ENCODE results near the gene BBS9. TPM values are rescaled to one million over a fixed set of nuclear protein-coding genes. Genes with fewer than 3 reads are reported as not detected.

The BBS9 gene
- total RNA-seq, 4 donors from 2014 or later = 22.0 to 72.5 (median 35.9) TPM

- Histone ChIP-seq H3K27me3 (no peaks in the 10 kb centered on the region), H3K4me1 (no peaks in the 10 kb centered on the region), H3K36me3 (peaks cover 0 to 22% (median 0%) of the 10 kb centered on the region in 3 donors), H3K27ac (no peak overlapping the region), H3K9me3 (no peaks in the 10 kb centered on the region), H3K4me3 (no peak overlapping the region)
- WGBS, 2 donors = 45 to 61% methylated on average over 2 of the region's 2 CpGs
- DNase-seq (ENCODE audit: low spot score in 2 of 2) = no peak
- TF ChIP-seq POLR2A (IDR thresholded peaks at IDR 0.05) (no peak), EP300 (IDR thresholded peaks at IDR 0.05) (no peak), CTCF (IDR thresholded peaks at IDR 0.05) (no peak)
Measured at GRCh38 chr7:33183504-33183903, 54.1 kb downstream of the BBS9 start.

- H3K4me1 ChIP-seq = no peaks in the 10 kb centered on the region
- TF ChIP-seq CTCF (IDR thresholded peaks at IDR 0.05) (no peak), POLR2A (IDR thresholded peaks at IDR 0.05) (no peak), EP300 (IDR thresholded peaks at IDR 0.05) (no peak)
- H3K4me3 ChIP-seq = no peak overlapping the region
- H3K36me3 ChIP-seq = peaks cover 0 to 16% (median 0%) of the 10 kb centered on the region in 3 donors
- H3K27ac ChIP-seq = no peak overlapping the region
- 89 to 97% methylated on average over 1 of the region's 1 CpG for WGBS, 2 donors
- no peaks in the 10 kb centered on the region for H3K9me3 ChIP-seq
- no peak for DNase-seq (ENCODE audit: low spot score in 2 of 2)
- no peaks in the 10 kb centered on the region for H3K27me3 ChIP-seq
Measured at GRCh38 chr7:33184828-33185227, 55.5 kb downstream of the BBS9 start.

- Histone ChIP-seq H3K4me1 (no peaks in the 10 kb centered on the region), H3K4me3 (no peak overlapping the region), H3K27me3 (no peaks in the 10 kb centered on the region), H3K36me3 (peaks cover 0 to 8% (median 0%) of the 10 kb centered on the region in 3 donors), H3K9me3 (no peaks in the 10 kb centered on the region), H3K27ac (no peak overlapping the region)
- DNase-seq (ENCODE audit: low spot score in 2 of 2) = no peak
- 68 to 69% methylated on average over 3 of the region's 3 CpGs for WGBS, 2 donors
- TF ChIP-seq EP300 (IDR thresholded peaks at IDR 0.05) (no peak), CTCF (IDR thresholded peaks at IDR 0.05) (peak; percentile 31 to 47 (median 39)), POLR2A (IDR thresholded peaks at IDR 0.05) (no peak)
Measured at GRCh38 chr7:33185786-33186185, 56.4 kb downstream of the BBS9 start.

- no peak for DNase-seq (ENCODE audit: low spot score in 2 of 2)
- WGBS, 2 donors = 63 to 70% methylated on average over 1 of the region's 1 CpG
- Histone ChIP-seq H3K4me3 (no peak overlapping the region), H3K36me3 (peaks cover 0 to 5% (median 0%) of the 10 kb centered on the region in 3 donors), H3K27me3 (no peaks in the 10 kb centered on the region), H3K9me3 (no peaks in the 10 kb centered on the region), H3K27ac (no peak overlapping the region), H3K4me1 (no peaks in the 10 kb centered on the region)
- no peak for TF ChIP-seq EP300 (IDR thresholded peaks at IDR 0.05)
Measured at GRCh38 chr7:33186192-33186591, 56.8 kb downstream of the BBS9 start.

- no peak overlapping the region for H3K27ac ChIP-seq
- H3K9me3 ChIP-seq = no peaks in the 10 kb centered on the region
- H3K4me3 ChIP-seq = no peak overlapping the region
- TF ChIP-seq POLR2A (IDR thresholded peaks at IDR 0.05) (no peak), EP300 (IDR thresholded peaks at IDR 0.05) (no peak), CTCF (IDR thresholded peaks at IDR 0.05) (no peak)
- no peaks in the 10 kb centered on the region for H3K27me3 ChIP-seq
- H3K4me1 ChIP-seq = peaks cover 0 to 10% (median 2%) of the 10 kb centered on the region in 4 donors
- DNase-seq (ENCODE audit: low spot score in 2 of 2) = no peak
- H3K36me3 ChIP-seq = peaks cover 0 to 9% (median 0%) of the 10 kb centered on the region in 3 donors
- WGBS, 2 donors = 92 to 94% methylated on average over 2 of the region's 2 CpGs
Measured at GRCh38 chr7:33190688-33191304, 61.4 kb downstream of the BBS9 start.

All from tibial nerve (tissue), 4 donors.